ENCODE data around the gene PROX2.

PROX2 gene, protein sequence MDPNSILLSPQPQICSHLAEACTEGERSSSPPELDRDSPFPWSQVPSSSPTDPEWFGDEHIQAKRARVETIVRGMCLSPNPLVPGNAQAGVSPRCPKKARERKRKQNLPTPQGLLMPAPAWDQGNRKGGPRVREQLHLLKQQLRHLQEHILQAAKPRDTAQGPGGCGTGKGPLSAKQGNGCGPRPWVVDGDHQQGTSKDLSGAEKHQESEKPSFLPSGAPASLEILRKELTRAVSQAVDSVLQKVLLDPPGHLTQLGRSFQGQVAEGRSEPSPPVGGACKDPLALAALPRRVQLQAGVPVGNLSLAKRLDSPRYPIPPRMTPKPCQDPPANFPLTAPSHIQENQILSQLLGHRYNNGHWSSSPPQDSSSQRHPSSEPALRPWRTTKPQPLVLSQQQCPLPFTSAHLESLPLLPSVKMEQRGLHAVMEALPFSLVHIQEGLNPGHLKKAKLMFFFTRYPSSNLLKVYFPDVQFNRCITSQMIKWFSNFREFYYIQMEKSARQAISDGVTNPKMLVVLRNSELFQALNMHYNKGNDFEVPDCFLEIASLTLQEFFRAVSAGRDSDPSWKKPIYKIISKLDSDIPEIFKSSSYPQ

DNA sequence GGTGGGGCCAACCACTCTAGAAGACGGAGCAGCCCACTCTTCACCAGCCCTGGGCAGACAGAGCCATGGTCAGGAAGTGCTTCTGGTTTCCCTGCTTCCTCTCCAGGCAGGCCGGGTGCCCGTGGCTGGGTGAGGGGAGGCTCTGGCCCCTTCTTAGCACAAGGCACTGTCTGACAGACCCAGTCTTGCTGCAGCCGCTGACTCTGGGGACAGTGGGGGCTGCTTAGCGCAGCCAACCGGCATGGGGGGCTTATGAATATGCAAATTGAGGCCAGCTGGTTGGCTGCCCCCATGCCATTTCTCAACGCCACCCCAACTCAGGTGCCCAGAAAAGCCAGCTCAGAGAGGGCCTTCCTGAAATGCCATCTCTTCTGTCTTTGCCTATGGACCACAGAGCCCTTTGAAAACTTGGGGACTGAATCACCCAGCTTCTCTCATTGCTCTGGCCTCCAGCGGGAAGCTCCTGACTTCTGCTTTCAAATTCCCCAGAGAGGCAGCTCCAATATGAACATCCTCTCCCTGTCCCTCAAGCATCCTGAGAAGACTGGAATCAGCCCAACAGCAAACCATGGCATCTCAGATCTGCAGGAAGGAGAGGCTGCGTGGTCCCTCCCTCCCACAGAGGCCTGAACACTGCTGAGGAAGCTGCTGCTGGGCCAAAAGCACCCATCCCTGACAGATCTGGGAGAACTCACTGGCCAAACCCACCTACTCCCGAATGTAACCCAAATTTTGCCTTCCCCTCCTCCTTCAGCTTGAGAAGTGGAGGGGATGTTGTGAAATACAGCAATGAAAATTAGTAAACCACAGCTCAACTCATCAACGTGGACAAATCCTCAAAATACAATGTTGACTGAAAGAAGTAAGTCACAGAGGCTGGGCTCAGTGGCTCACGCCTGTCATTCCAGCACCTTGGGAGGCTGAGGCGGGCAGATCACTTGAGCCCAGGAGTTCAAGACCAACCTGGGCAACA lies at the start of gene PROX2:
Gene PROX2, minus strand, starts transcription at position 205 of the 973 bp plus-strand sequence. CDS start 12,311 bp downstream, outside the sequence.
- no peak for DNase-seq

DNA sequence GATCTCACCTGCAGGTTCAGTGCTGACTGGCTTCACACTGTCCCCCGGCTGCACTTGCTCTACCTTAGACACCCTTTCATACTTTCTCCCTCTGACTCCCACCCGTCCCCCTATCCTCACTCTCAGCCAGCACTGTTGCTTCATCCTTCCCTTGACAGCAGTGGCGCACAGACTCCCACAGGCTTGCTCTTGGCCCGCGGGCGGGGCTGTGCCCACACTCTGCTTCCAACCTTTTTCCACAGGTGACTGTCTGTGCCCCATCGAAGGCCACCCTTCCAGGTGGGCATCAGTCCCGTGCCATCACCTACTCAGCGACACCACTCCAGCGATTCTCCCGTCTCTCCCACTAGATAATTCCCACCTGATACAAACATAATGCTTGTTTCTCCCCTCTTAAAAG lies 48.1 kb upstream of the PROX2 start:
- no peak for DNase-seq

GRCh38 chr14:74922752-74923401 lies 46.9 kb upstream of the PROX2 start, which contains the start of gene RPS6KL1:
Gene RPS6KL1 (minus strand): TSS chr14:74923260. CDS start chr14:74921541, 1,719 bp downstream.
- no peak for DNase-seq

DNA sequence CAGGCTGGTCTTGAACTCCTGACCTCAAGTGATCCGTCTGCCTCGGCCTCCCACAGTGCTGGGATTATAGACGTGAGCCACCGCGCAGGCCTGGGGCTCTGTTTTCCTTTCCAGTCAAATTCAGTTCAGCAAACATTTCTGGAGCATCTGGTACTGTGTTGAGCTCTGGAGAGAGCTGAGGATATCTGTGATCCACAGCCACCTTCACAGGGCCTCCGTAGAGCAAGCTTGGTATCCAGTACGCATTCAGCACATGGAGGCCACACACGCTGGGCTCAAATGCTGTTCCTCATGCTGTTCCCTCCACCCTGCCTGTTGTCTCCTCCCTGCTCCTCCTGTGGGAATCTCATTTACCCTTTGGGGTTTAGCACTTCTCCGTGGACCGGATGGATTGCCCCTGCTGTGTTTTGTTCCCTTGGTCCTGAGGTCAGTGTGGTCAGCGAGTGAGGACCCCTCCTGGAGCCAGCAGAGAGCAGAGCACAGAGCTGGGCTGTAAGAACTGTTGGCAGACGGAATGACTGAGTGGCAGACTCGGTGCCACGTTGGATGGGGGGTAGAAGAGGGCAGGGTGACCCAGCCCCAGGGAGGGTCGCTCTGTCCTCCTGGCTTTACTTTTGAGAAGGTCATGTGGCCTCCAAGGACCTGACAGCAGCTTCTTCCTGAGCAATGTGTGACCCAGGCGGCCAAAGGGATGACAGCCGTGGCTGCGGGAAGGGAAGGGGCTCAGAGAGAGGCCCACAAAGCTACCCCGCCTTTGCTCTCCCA lies 46.2 kb upstream of the PROX2 start:
- DNase-seq = no peak

GRCh38 chr14:74921053-74921620 lies 45.2 kb upstream of the PROX2 start:
- no peak for DNase-seq

DNA sequence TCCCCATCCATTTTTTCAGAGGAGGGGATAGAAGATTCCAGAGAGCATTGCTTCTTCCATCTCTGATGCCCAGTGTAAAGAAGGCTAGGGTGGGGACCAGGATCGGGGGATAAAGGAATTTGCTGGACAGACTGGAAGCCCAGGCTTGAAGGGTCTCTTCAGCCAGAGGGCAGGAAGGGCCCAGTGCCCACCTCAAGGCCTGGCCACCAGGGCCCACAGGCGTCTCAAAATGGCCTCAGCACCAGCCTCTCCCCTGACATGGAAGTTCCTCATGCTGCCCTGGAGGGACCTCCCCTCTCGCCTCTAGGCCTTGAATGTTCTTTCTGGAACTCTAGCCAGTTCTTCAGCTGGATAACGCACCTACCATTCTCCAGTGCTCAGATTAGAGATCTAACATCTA lies 44.3 kb upstream of the PROX2 start:
- no peak for DNase-seq

DNA sequence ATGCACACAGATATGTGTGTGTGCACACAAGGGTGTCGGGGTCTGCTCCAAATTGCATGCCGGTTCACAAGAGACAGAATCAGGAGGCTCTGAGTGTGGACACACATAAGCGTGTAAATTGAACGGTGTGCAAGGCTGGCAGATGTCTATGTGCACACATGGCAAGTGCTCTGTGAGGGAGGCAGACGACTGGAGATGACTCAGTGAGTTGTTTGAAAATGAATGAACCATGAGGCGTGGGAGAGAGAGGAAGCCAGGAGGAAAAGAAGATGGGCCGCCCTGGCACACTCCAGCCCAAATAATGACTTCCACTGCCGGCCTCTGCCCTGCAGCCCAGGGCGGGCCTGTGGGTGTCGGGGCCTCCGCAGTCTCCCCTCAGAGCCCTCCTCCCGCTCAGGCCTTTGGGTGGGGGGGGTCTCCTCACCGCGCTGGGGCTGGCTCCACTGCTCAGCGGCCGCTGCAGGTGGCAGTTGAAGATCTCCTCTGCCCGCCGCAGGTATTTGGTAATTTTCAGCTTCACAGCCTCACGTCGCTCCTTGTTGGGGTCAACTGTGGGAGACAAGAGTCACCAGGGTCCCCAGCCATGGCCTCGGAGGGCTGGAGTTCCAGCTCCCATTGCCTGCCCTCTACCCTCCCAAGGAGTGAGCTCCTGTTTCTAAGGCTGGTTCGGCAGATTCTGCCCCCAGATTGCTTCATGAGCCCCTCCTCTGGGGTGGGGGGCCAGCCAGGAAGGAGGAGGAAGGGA lies 43.6 kb upstream of the PROX2 start:
- no peak for DNase-seq

DNA sequence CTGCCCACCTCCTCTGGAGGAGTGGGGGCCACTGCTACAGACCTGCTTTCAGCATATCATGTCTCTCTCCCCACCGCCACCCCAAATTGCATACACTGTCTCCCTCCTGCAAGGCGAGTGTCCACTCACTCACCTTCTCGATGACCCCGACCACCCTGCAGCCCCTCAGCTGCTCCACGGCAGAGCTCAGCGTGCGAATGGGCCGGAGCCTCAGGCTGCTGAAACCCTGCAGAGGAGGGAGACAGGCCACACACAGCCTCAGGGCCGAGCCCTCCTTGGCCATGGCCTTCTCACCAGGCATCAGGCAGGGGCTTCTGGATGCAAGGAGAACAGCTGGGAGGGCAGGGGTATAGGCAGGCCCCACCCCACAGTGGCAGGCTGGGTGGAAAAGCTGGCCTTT lies 42.4 kb upstream of the PROX2 start:
- DNase-seq = no peak

- DNase-seq = no peak
These were observed 41.7 kb upstream of the PROX2 start for GRCh38 chr14:74917646-74918081.

- no peak for DNase-seq
These were observed 41.2 kb upstream of the PROX2 start for GRCh38 chr14:74917178-74917543.

GRCh38 chr14:74915826-74916225 lies 39.9 kb upstream of the PROX2 start:
- DNase-seq = no peak

DNA sequence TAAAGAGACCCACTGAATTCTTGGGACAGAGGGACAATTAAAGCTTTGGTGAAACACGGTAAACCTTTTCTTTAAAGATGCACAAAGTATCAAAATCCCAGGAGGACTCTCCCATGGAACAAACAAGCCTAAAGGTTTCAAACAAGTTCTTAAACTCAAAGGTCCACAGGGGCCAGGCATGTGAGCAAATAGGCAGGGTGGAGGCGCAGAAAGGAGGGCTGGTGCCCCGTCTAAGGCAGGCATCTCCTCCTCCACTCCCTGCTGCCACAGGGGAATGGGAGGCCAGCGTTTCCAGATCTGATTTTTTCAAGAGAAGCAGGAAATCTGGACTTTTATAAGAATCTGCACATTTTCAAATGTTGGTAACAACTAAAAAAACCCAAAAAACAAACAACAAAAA lies 39.5 kb upstream of the PROX2 start:
- DNase-seq = no peak

GRCh38 chr14:74913986-74914573 lies 38.1 kb upstream of the PROX2 start:
- peak; percentile 30 for DNase-seq

GRCh38 chr14:74913393-74913910 lies 37.5 kb upstream of the PROX2 start:
- DNase-seq = no peak

- no peak for DNase-seq
These were observed 36.9 kb upstream of the PROX2 start for GRCh38 chr14:74912801-74913200.

GRCh38 chr14:74912111-74912510 lies 36.2 kb upstream of the PROX2 start:
- no peak for DNase-seq

DNA sequence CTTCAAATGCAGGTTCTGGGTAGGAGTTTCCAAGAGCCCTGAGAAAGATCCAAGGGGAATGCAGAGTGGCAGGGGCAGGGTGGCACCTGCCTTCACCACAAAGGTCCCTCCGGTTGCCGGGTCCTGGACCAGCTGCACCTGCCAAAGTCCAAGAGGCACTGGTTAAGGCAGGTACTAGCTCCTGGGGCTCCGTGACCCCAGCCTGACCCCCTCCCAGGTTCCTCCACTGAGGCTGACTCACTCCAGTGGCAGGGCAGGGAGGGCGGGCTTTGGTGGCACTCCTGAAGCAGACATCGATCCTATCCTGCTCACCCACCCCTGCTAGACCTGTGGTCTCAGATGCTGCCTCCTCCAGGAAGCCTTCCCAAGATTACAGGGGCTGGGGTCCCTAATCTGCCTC lies 35.8 kb upstream of the PROX2 start:
- DNase-seq = no peak

GRCh38 chr14:74911221-74911620 lies 35.3 kb upstream of the PROX2 start:
- no peak for DNase-seq

DNA sequence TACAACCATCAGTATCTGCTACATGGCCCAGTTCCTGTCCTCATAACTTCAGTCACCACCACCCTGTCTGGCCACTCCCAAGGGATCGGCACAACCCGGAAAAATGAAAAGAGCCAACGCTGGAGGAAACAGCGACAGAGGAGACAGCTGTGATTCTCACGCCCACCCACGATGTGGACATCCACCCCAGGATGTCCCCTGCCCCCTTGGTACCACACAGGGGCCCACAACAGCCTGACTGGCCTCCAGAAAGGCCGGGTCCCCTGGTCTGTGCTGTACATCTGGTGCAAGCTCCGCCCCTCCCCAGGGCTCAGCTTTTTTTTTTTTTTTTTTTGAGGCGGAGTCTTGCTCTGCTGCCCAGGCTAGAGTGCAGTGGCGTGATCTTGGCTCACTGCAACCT lies 34.6 kb upstream of the PROX2 start:
- no peak for DNase-seq

DNA sequence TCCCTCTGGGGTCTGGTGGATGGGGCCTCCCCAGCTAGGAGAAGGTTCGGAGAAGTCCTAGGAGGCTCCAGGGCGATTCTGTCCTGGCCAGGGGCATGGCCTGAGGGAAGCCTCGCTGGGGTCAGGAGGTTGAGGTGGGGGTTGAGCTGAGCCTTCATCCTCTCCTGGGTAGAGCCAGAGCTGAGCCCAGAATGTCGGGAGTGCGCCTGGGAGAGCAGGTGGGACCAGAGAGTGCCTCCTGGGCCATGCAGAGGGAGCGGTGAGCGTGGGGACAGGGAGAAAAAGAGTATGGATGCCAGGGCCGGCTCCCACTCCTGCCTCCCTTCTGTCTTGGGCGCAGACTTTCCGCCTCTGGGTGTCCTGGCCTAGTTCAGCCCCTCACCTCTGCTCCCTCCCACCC lies 34.0 kb upstream of the PROX2 start:
- no peak for DNase-seq
